NCI-H524 (cell line): ENCODE results near the gene MSMO1.
A peak's percentile ranks its signal among the peaks of the same experiment; 100 is the strongest.
"Not testable (repeated sequence)": the region's sequence is repeated elsewhere in the genome, so short reads cannot be mapped to it uniquely, and the experiment has no call there.

Experiments
- DNase-seq, 2 experiments: peaks; one replicate each; lab custom pipeline; 2025; lab: John Stamatoyannopoulos, UW

MSMO1 gene

GRCh38 chr4:165327211-165328100 lies at the start of gene MSMO1:
TSS of gene MSMO1 (plus strand) at chr4:165327669. CDS start at chr4:165333371, 5,702 bp downstream.
- peak; percentile 94 to 95 for DNase-seq

GRCh38 chr4:165279531-165279930 lies 47.9 kb upstream of the MSMO1 start:
- not testable (repeated sequence) for DNase-seq

GRCh38 chr4:165284697-165285096 lies 42.8 kb upstream of the MSMO1 start:
- not testable (repeated sequence) for DNase-seq

- not testable (repeated sequence) for DNase-seq
Observed at GRCh38 chr4:165286619-165287340, 40.7 kb upstream of the MSMO1 start.

DNA sequence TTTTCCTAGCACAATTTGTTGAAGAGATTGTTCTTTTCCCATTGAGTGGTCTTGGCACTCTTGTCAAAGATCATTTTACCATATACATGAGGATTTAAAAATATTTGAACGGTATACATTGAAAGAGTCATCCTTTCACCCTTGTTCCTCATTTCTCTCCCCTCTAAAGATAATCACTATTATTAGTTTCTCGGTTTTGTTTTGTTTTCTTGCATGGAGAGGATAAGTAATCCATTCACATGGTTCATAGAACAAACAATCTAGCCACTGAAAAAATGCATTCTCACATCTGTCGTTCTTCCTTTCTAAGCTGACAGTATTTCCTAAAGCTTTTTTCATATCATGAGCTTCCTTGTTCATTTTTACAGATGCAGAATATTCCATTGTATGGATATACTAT lies 39.2 kb upstream of the MSMO1 start:
- no peak for DNase-seq

- no peak for DNase-seq
Observed at GRCh38 chr4:165288639-165289422, 38.6 kb upstream of the MSMO1 start.

- no peak for DNase-seq
Observed at GRCh38 chr4:165289423-165289785, 38.1 kb upstream of the MSMO1 start.

DNA sequence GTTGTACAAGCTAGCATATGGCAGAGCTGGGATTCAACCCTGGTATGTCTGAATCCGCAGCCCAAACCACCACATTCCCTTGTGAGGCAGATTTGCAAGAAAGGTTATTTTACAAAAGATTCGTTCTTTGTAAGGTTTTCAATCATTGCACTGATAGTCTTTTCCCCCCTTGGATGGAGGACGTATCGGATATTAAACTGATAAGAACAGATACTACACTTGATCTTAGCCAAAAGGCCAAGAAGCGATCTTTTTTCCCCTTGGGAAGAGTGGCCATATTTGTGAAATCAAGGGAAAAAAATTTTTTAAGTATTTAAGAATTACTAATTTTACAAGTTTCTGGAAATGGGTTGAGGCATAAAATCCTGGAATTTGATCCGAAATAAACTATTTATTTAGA lies 34.4 kb upstream of the MSMO1 start:
- no peak for DNase-seq

DNA sequence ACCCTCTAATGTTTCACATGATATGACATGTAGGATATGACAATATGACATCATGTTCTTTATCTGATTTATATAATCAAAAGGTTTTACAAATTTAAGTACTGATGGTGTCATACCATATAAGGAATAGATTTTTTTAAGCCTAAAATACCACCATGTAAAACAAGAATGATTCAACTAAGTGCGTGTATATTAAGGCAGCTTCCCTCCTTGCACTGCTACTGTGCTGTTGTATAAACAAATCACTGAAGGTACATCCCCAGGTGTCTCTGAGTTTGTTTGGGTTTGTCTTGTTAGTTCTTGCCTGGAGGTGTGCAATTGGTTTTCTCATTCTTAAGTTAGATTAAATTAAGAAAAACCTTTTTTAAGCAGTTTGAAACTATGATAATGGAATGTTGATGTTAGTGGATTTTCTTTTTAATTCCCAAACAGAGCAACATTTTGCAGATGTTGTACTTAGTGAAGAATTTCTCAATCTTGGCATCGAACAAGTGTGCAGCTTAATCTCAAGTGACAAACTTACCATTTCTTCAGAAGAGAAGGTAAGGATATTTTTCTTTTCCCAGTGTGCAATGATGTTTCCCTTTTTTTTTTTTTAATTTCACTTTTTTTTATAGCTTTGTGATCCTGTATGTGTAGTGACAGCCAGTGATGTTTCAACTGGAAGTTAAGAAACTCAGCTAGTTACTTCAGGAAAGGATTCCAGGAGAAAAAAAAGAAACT lies 33.4 kb upstream of the MSMO1 start:
- DNase-seq: no peak

DNA sequence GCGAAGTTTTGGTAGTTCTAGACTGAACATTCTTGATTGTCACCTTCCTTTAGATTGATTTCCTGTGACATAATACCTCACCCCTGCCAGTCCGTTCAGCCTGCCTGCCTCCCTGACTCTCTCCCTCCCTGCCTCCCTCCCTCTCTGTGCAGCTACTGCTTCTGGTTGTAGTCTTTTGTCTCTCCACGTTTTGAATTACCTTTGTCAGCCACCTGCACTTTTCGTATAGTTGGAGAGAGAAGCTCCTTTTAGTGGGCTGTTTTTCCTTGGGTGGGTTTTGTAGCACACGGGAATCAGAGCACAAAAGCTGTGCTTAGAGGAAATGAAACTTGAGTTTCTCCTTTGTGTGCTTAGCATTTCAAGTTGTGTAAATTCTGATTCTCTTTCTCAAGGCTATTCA lies 32.6 kb upstream of the MSMO1 start:
- no peak for DNase-seq

DNA sequence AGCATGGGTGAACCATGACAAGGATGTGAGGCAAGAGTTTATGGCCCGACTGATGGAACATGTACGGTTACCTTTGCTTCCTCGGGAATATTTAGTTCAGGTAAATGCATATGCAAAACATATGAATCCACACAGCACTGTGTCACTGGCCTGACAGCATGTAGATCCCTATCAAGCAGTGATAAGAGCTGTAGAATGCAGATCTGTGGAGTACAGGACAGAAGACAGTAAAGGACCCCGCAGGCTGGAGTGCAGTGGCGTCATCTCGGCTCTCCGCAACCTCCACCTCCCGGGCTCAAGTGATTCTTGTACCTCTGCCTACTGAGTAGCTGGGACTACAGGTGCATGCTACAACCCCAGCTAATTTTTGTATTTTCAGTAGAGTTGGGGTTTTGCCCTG lies 29.8 kb upstream of the MSMO1 start:
- DNase-seq: no peak

DNA sequence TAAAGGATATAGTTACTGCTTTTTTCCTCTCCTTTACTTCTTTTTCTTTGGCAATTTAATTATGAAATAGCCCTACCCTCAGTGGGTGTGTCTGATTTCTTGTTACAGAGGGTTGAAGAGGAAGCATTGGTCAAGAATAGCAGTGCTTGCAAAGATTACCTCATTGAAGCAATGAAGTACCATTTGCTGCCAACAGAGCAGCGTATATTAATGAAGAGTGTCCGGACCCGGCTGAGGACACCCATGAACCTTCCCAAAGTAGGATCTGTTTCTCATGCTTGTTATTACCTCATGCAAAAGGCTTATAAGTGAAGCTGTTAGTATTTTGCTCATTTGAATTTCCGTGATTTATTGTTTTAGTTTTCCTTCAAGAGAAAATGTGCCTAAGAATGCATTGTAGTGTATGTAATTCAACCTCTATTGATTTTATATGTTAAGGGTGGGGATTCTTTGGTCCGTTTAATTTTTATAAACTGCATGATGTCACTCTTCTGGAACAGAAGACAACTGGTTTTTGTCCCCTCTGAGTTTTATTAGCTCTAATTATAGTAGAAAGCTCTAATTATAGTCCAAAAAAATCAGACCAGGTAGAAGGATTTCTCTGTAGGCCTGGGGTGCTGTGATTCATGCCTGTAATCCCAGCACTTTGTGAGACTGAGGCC lies 27.9 kb upstream of the MSMO1 start:
- DNase-seq: no peak

GRCh38 chr4:165301833-165302232 lies 25.6 kb upstream of the MSMO1 start:
- DNase-seq: no peak

DNA sequence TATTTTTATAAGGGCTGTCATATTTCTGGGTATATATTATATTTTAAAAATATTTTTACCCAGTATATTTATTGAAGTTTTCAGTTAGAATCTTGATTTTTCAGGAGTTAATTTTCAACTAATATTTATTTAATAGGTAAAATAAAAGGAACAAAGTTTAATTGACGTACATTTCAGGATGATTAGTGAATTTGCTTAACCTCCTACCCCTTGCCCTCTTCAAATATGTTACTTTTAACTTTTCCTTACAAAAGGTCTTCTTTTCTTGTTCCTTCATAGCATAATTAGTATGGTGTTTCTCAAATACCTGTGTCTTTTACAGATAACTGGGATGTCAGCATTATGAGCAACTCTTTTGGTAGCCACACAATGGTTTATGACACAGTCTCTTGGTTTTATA lies 24.8 kb upstream of the MSMO1 start:
- DNase-seq: no peak

DNA sequence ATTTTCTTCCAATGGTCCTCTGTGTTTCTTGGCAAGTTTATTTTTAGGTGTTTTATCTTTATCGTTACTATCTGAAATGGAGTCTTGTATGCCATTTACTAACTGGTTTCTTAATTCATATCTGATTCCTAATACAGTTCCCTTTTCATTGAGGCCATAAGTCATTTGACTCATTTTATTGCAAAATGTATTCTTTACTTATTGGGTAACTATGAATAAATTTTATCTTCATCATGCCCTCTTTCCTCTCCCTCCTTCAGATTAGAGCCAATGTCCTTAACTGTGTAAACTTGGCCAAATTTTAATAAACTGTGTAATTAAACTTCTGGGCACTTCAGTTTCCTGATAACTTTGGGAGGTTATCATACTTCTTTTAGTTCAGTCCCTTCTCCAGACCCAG lies 19.3 kb upstream of the MSMO1 start:
- DNase-seq: no peak

GRCh38 chr4:165308606-165309005 lies 18.9 kb upstream of the MSMO1 start:
- no peak for DNase-seq

- no peak for DNase-seq
Observed at GRCh38 chr4:165309456-165309855, 18.0 kb upstream of the MSMO1 start.

GRCh38 chr4:165312506-165312905 lies 15.0 kb upstream of the MSMO1 start:
- DNase-seq: no peak

DNA sequence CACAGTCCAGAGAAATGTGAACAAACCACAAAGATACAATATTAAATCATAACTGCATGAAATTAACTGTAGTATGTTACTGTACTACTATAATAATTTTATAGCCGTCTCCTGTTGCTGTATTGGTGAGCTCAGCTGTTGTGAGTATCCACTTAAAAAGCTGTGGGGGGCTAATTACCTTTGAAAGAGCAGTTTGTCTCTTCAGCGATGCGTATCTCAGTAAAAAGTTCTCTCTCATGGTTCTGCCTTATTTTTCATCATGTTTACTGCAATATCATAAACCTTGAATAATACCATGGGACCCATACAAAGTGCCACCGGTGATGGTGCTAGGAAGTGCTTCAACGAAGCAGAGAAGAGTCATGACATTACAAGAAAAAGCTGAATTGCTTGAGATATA lies 8.4 kb upstream of the MSMO1 start:
- no peak for DNase-seq

- DNase-seq: no peak
Observed at GRCh38 chr4:165319509-165319908, 8.0 kb upstream of the MSMO1 start.

DNA sequence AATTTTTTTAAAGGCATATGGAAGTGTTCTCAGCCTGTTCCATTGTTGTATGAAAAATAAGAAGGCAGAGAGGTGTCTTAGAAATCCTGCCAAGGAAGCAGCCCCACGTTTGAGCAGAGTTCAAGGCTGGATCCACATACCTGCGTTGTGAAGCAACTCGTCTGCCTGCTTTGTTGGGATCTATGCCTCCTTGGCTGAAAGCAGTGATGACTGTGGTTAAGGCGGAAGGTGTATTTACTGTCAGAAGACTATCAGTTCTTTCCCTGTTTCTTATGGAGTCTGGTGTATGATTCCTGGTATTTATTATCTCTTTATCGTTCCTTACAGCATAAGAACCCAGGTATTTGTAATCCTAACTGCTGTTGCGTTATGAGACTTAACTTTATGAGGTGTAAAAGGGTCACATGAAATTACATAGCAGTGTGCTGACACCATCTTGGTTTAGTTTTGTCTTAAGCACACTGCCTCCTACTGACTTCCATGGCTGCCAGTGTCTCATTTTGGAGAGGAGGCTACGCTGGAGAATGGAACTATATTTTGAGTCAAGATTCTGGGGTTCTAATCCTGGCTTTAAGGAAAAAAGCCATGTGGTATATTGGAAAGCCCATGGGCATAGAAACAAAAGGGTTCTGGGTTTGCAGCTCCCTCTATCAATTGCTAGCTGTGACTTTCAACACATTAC lies 3.1 kb upstream of the MSMO1 start:
- no peak for DNase-seq
